B cell (primary cell): ENCODE results near the gene CD28. TPM values are rescaled to one million over a fixed set of nuclear protein-coding genes. Genes with fewer than 3 reads are reported as not detected.

ENCODE experiments used
- polyA plus RNA-seq: library from polyadenylated mRNA; depleted of rRNA; stranded (reverse); fragments of >200 nt; gene quantifications from 2 replicates; pipeline ENCODE4 v1.2.3, GENCODE V29; 2012
- small RNA-seq: library from RNA; depleted of rRNA; stranded (forward); fragments of <200 nt; gene quantifications from one replicate; pipeline ENCODE3, GENCODE V24; 2012; ENCODE audit warnings: low replicate concordance, low read depth; ENCODE audit not compliant: insufficient read length
- total RNA-seq, 2 donors: library from RNA; stranded (reverse); fragments of 120-200 nt in 1 of 2; gene quantifications; 1 replicate in 1 of 2; 2 replicates in 1 of 2; pipeline versions ENCODE4 v1.2.3 to v1.2.4, GENCODE V29; 2013 to 2022

Gene CD28
- total and polyA plus RNA-seq, 2 donors (not counting 1 experiment from before 2014, with no cell fraction given), result 0.18 to 0.37 TPM

Small RNAs within 50 kb of the gene (small RNA-seq; reads per million reads assigned to genes)
- not detected for gene AC125238.1
- gene RNU6-474P, result not detected

Other genes with a start within 250 kb of the CD28 start
- 0.05 TPM in 1 of 2 replicates, not detected in the other for gene RAPH1, start 171.3 kb upstream of the CD28 start, total RNA-seq
- gene RAPH1, start 171.3 kb upstream of the CD28 start, polyA plus RNA-seq, result 0.13 TPM in 2 replicates
- gene CTLA4, start 161.1 kb downstream of the CD28 start, total RNA-seq, result 0.30 and 1.1 TPM in 2 replicates
- gene CTLA4, start 161.1 kb downstream of the CD28 start, polyA plus RNA-seq, result not detected in 2 replicates
- gene ICOS, start 230.1 kb downstream of the CD28 start, total RNA-seq, result not detected in 2 replicates
- gene ICOS, start 230.1 kb downstream of the CD28 start, polyA plus RNA-seq, result 0.21 and 1.5 TPM in 2 replicates